GM12864 (cell line): ENCODE measurements around the gene PLXDC2.
"Not testable (repeated sequence)": the region's sequence is repeated elsewhere in the genome, so short reads cannot be mapped to it uniquely, and the experiment has no call there.

Experiments used
- DNase-seq: peaks from one replicate; pipeline ENCODE4 v3.0.0-alpha.2; 2011; ENCODE audit warnings: low read depth
- H3K4me3 ChIP-seq: 2 replicates; pipeline ENCODE4 v1.5.1; 2011; ENCODE audit warnings: mild to moderate bottlenecking, low read depth, low read length, control low read depth
- TF ChIP-seq, protein P1 (sequence below): IDR thresholded peaks from 2 replicates; pipeline ENCODE4 v1.5.1; 2011; ENCODE audit warnings: low read depth, mild to moderate bottlenecking, moderate library complexity, low read length, control low read depth, inconsistent platforms; ENCODE audit errors: missing control alignments

PLXDC2 gene

GRCh38 chr10:20041931-20042330 is 225.7 kb downstream of the PLXDC2 start:
- TF ChIP-seq, protein P1, sequence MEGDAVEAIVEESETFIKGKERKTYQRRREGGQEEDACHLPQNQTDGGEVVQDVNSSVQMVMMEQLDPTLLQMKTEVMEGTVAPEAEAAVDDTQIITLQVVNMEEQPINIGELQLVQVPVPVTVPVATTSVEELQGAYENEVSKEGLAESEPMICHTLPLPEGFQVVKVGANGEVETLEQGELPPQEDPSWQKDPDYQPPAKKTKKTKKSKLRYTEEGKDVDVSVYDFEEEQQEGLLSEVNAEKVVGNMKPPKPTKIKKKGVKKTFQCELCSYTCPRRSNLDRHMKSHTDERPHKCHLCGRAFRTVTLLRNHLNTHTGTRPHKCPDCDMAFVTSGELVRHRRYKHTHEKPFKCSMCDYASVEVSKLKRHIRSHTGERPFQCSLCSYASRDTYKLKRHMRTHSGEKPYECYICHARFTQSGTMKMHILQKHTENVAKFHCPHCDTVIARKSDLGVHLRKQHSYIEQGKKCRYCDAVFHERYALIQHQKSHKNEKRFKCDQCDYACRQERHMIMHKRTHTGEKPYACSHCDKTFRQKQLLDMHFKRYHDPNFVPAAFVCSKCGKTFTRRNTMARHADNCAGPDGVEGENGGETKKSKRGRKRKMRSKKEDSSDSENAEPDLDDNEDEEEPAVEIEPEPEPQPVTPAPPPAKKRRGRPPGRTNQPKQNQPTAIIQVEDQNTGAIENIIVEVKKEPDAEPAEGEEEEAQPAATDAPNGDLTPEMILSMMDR = no peak
- H3K4me3 ChIP-seq = no peak overlapping the region
- DNase-seq = no peak

DNA sequence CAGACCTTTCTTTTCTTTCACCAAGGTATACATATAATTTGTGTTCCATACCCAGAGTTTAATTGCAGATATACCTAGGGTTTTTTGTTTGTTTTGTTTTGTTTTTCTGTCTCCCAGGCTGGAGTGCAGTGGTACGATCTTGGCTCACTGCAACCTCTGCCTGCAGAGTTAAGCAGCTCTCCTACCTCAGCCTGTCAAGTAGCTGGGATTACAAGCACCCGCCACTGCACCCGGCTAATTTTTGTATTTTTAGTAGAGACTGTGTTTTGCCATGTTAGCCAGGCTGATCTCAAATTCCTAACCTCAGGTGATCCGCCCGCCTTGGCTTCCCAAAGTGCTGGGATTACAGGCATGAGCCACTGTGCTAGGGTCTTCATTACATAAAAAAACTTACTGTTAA is 228.9 kb downstream of the PLXDC2 start:
- not testable (repeated sequence) for H3K4me3 ChIP-seq, DNase-seq

DNA sequence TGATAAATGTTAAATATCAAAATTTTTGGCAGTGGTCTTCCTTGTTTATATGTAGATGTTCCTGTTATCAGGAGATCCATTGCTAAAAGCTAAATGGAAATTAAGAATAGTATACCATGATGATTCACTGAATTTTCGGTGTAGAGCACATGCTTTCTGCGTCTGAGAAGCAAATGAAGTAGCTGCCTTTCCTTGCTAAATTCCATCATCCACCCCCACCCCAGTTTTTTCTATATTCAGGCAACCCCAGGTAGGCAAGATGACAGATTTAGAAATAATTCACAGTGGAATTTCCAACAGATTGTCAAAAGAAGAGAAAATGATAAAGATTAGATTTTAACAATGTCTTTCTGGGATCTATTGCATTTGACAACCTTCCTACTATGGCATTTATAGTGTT is 231.9 kb downstream of the PLXDC2 start:
- TF ChIP-seq, protein P1 = no peak
- no peak for DNase-seq
- H3K4me3 ChIP-seq = no peak overlapping the region

DNA sequence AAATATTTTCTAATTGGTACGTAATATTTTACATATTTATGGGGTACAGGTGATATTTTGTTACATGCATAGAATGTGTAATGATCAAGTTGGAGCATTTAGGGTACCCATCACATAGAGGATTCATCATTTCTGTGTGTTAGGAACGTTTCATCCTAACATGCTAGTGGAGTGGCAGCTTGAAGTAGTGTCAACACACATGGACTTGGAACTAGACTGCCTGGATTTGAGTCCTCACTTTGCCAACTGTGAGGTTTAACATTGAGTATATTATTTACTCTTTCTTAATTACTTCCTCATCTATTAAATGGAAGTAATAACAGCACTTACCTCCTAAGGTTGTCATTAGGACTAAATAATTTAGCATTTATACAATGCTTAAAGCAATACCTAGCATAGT is 241.9 kb downstream of the PLXDC2 start:
- DNase-seq = no peak
- no peak overlapping the region for H3K4me3 ChIP-seq
- TF ChIP-seq, protein P1 = no peak

GRCh38 chr10:20059084-20059835 is 243.0 kb downstream of the PLXDC2 start:
- H3K4me3 ChIP-seq = no peak overlapping the region
- DNase-seq = no peak
- TF ChIP-seq, protein P1 = no peak

DNA sequence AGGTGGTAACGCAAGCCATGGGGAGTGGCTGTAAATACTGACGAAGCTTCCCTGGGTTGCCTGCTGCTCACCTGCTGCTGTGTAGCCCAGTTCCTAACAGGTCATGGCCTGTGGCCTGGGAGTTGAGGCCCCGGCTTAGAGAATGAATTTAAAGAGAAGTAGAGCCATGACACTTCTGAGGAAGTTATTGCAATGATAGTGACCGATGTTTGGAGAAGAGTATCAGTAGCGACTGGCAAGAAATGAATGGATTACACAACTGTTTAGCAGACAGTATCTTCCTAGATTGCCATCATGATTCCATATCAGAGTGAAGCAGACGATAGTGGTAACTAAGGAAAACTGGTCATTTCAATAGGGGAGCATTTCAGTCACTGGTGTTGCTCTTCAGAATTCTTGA is 249.6 kb downstream of the PLXDC2 start:
- no peak overlapping the region for H3K4me3 ChIP-seq
- DNase-seq = no peak
- TF ChIP-seq, protein P1 = no peak

GRCh38 chr10:20073167-20073566 is 256.9 kb downstream of the PLXDC2 start:
- H3K4me3 ChIP-seq = no peak overlapping the region
- TF ChIP-seq, protein P1 = no peak
- no peak for DNase-seq
